CD4-positive, alpha-beta memory T cell (primary cell): ENCODE data around the gene UBE4A. TPM values are rescaled to one million over a fixed set of nuclear protein-coding genes. Genes with fewer than 3 reads are reported as not detected.

Experiments
- CTCF ChIA-PET: fragments of 350-600 bp; sonication (Branson Sonifier 250); formaldehyde crosslinking; loops from one replicate; lab custom pipeline; 2021; ENCODE audit warnings: inconsistent platforms; ENCODE audit not compliant: partially characterized antibody; lab: Charles Lee
- POLR2A ChIA-PET: fragments of 350-600 bp; sonication (Branson Sonifier 250); formaldehyde crosslinking; loops from one replicate; lab custom pipeline; 2021; ENCODE audit not compliant: partially characterized antibody; lab: Charles Lee
- DNase-seq, 5 donors: peaks; one replicate each; pipeline versions ENCODE4 v3.0.0 to v3.0.0-alpha.2; 2020 to 2022; ENCODE audit warnings: mixed read lengths in 1 of 5
- H3K27ac ChIP-seq: one replicate; pipeline ENCODE4 v1.7.0; 2013; ENCODE audit warnings: low read depth, low read length
- H3K27me3 ChIP-seq: 2 replicates; pipeline ENCODE4 v1.7.0; 2013; ENCODE audit warnings: mild to moderate bottlenecking, low read length, moderate library complexity; ENCODE audit not compliant: insufficient read depth
- H3K36me3 ChIP-seq: 2 replicates; pipeline ENCODE4 v1.7.0; 2013; ENCODE audit warnings: mild to moderate bottlenecking, low read length, moderate library complexity; ENCODE audit not compliant: insufficient read depth
- H3K4me1 ChIP-seq: 2 replicates; pipeline ENCODE4 v1.7.0; 2013; ENCODE audit warnings: mild to moderate bottlenecking, low read length, moderate library complexity; ENCODE audit not compliant: insufficient read depth
- H3K4me3 ChIP-seq, 2 donors: one replicate each; pipeline ENCODE4 v1.7.0; 2013; ENCODE audit warnings: low read length in 2 of 2, mild to moderate bottlenecking in 1 of 2
- H3K9me3 ChIP-seq, 2 donors: one replicate each; pipeline ENCODE4 v1.7.0; 2013; ENCODE audit warnings: low read length in 2 of 2, control low read depth in 1 of 2; ENCODE audit not compliant: control insufficient read depth in 1 of 2
- H3K27ac Mint-ChIP-seq, 7 donors: one replicate each; pipeline ENCODE4 v1.8.0; 2020 to 2021; ENCODE audit warnings: mixed read lengths in 7 of 7, mild to moderate bottlenecking in 6 of 7, inconsistent platforms in 3 of 7, moderate library complexity in 3 of 7
- H3K27me3 Mint-ChIP-seq, 2 donors: one replicate each; pipeline ENCODE4 v1.8.0; 2020 to 2021; ENCODE audit warnings: mixed read lengths in 2 of 2
- H3K36me3 Mint-ChIP-seq, 2 donors: one replicate each; pipeline ENCODE4 v1.8.0; 2020 to 2021; ENCODE audit warnings: mixed read lengths in 2 of 2, inconsistent platforms in 1 of 2, mild to moderate bottlenecking in 1 of 2
- H3K4me1 Mint-ChIP-seq, 4 donors: one replicate each; pipeline ENCODE4 v1.8.0; 2020 to 2021; ENCODE audit warnings: mixed read lengths in 4 of 4, mild to moderate bottlenecking in 1 of 4
- H3K4me3 Mint-ChIP-seq, 8 donors: one replicate each; pipeline ENCODE4 v1.8.0; 2020 to 2021; ENCODE audit warnings: mixed read lengths in 8 of 8, mild to moderate bottlenecking in 7 of 8, moderate library complexity in 6 of 8, inconsistent platforms in 3 of 8
- H3K9me3 Mint-ChIP-seq, 8 donors: one replicate each; pipeline ENCODE4 v1.8.0; 2020 to 2021; ENCODE audit warnings: mixed read lengths in 8 of 8, mild to moderate bottlenecking in 5 of 8, inconsistent platforms in 3 of 8, moderate library complexity in 1 of 8
- intact Hi-C: fragments of 100-400 bp; cut with micrococcal nuclease; formaldehyde crosslinking; loops from one replicate; pipeline ENCODE4 v1.15.1; 2023
- polyA plus RNA-seq, 2 donors: library from polyadenylated mRNA; unstranded; fragments of 300-500 nt; fragmentation: Illumina TruSeq; gene quantifications; one replicate each; pipeline ENCODE4 v1.2.3, GENCODE V29; 2021
- total RNA-seq, 2 experiments: library from RNA; stranded (reverse); gene quantifications; one replicate each; pipeline ENCODE4 v1.2.3, GENCODE V29; 2021

The UBE4A gene
- total and polyA plus RNA-seq, 4 experiments from 2014 or later = 16.9 to 52.2 (median 37.9) TPM

DNA sequence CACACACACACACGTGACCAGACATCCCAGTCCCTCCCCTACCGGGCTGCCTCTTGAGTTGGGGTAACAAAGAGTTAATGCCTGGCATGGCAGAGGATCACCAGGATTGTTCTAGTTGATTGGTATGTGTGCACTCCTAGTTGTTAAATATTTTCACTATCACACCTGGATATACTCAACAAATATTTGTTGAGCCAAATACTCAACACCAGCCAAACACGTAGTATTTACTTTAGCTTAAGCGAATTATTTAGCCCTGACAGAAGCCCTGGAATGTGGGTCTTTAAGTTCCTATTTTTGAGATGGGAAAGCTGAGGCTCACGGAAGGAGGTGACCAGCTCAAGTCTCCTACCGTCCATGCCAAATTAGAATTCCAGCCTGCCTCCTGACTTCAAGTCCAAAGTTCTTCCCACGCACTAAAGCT, 44.4 kb upstream of the UBE4A start:
- DNase-seq = peak in 1 of 5 donors; percentile 20
- Histone ChIP-seq H3K9me3 (no peaks in the 10 kb centered on the region), H3K4me1 (peaks cover 98% of the 10 kb centered on the region), H3K4me3 (no peak overlapping the region), H3K27ac (peak overlapping the region; percentile 50), H3K27me3 (no peaks in the 10 kb centered on the region), H3K36me3 (peaks cover 40% of the 10 kb centered on the region)
- intact Hi-C loops = no loop called here
- no peaks in the 10 kb centered on the region for H3K27me3 Mint-ChIP-seq
- peak overlapping the region in 7 of 8 donors; percentile 73 to 85 (median 82) for H3K4me3 Mint-ChIP-seq
- CTCF ChIA-PET = interaction anchor here (0.8 to 1.5 kb wide), 3 partner anchors 15 to 116 kb away, joined by 3 read pairs; no protein-coding TSS in a partner anchor
- H3K27ac Mint-ChIP-seq = peak overlapping the region; percentile 90 to 100 (median 94)
- H3K4me1 Mint-ChIP-seq = peaks cover 60 to 96% (median 84%) of the 10 kb centered on the region in 4 donors
- POLR2A ChIA-PET = interaction anchor here (0.8 to 1.0 kb wide), 3 partner anchors 44 to 113 kb away, joined by 3 to 4 read pairs (median 3); partner anchors contain the start of gene MPZL3
- peaks cover 53 to 65% of the 10 kb centered on the region in 2 donors for H3K36me3 Mint-ChIP-seq
- H3K9me3 Mint-ChIP-seq = peaks cover 0 to 4% (median 0%) of the 10 kb centered on the region in 8 donors

DNA sequence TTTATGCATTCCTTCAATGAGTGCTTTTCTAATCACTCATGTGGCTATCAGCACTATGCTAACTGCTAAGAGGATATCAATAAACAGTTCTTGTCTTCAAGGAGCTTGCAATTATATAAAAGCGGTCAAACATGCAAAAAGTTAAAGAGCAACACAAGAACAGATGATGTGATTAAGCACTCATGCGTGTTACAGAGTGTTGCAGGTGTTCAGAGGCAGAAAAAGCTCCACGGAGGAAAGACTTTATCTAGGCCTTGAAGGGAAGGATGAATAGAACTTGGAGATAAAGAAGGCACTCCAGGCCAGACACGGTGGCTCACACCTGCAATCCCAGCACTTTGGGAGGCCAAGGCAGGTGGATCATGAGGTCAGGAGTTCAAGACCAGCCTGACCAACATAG, 41.3 kb upstream of the UBE4A start:
- Histone ChIP-seq H3K9me3 (no peaks in the 10 kb centered on the region), H3K27me3 (no peaks in the 10 kb centered on the region), H3K27ac (peak overlapping the region; percentile 22), H3K36me3 (peaks cover 19% of the 10 kb centered on the region), H3K4me1 (peaks cover 92% of the 10 kb centered on the region), H3K4me3 (no peak overlapping the region)
- CTCF ChIA-PET = interaction anchor here (1.1 kb wide), 2 partner anchors 10 to 119 kb away, joined by 3 to 4 read pairs; no protein-coding TSS in a partner anchor
- POLR2A ChIA-PET = no interaction called here
- H3K9me3 Mint-ChIP-seq = peaks cover 0 to 1% (median 0%) of the 10 kb centered on the region in 8 donors
- H3K36me3 Mint-ChIP-seq = peaks cover 39 to 41% of the 10 kb centered on the region in 2 donors
- H3K4me3 Mint-ChIP-seq = peak overlapping the region in 4 of 8 donors; percentile 37 to 79 (median 58)
- H3K4me1 Mint-ChIP-seq = peaks cover 64 to 94% (median 81%) of the 10 kb centered on the region in 4 donors
- peak overlapping the region; percentile 42 to 98 (median 90) for H3K27ac Mint-ChIP-seq
- no peak for DNase-seq
- no peaks in the 10 kb centered on the region for H3K27me3 Mint-ChIP-seq
- intact Hi-C loops = no loop called here

DNA sequence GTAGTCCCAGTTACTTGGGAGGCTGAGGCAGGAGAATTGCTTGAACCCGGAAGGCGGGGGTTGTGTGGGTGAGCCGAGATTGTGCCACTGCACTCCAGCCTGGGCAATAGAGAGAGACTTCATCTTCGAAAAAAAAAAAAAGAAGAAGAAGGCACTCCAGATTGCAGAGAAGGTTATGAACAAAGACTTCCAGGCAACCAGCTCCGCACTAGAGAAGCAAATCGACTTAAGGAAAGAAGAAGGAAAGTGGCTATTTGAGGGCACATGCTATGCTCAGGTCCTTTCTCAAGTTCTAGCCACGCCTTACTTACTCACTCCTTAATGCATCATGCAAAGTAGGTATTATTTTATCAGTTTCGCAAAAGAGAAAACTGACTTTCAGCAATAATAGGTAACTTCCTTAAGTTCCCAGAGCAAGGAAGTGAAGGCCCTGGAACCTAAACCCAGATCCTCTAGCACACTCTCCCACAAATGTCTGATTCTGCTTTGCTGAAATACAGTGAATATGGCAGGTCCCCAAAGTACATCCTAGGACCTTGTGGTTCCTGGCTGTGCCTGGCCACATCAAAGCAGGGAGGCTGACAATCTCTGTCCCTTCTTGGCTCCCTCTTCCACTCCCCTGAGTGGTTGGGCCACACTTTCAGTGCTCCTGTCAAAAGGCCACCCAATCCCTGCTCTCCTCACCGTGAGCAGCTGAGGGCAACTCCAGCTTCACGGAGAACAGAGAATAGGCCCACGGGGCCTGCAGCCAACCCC, 40.6 kb upstream of the UBE4A start:
- POLR2A ChIA-PET = interaction anchor here (1.0 kb wide), 1 partner anchor 89 kb away, joined by 3 read pairs; no protein-coding TSS in a partner anchor

GRCh38 chr11:118319337-118319707, 40.1 kb upstream of the UBE4A start:
- Mint-ChIP-seq H3K9me3 (peaks cover 0 to 1% (median 0%) of the 10 kb centered on the region in 8 donors), H3K4me1 (peaks cover 59 to 95% (median 76%) of the 10 kb centered on the region in 4 donors), H3K27ac (peak overlapping the region; percentile 90 to 98 (median 92)), H3K36me3 (peaks cover 35 to 43% of the 10 kb centered on the region in 2 donors), H3K27me3 (no peaks in the 10 kb centered on the region), H3K4me3 (peak overlapping the region in 7 of 8 donors; percentile 36 to 80 (median 59))
- Histone ChIP-seq H3K27ac (peak overlapping the region; percentile 32), H3K4me3 (peak overlapping the region in 1 of 2 donors; percentile 13), H3K9me3 (no peaks in the 10 kb centered on the region), H3K4me1 (peaks cover 81% of the 10 kb centered on the region), H3K27me3 (no peaks in the 10 kb centered on the region), H3K36me3 (peaks cover 7% of the 10 kb centered on the region)
- intact Hi-C loops = no loop called here
- ChIA-PET CTCF (no interaction called here), POLR2A (interaction anchor here (1.0 kb wide), 1 partner anchor 89 kb away, joined by 3 read pairs; no protein-coding TSS in a partner anchor)
- no peak for DNase-seq

More for the DNA sequence above, 40.6 kb upstream of the UBE4A start:
- Histone ChIP-seq H3K4me1 (peaks cover 86% of the 10 kb centered on the region), H3K36me3 (peaks cover 13% of the 10 kb centered on the region), H3K27me3 (no peaks in the 10 kb centered on the region), H3K4me3 (peak overlapping the region in 1 of 2 donors; percentile 13), H3K9me3 (no peaks in the 10 kb centered on the region), H3K27ac (peak overlapping the region; percentile 32)
- H3K27ac Mint-ChIP-seq = peak overlapping the region; percentile 90 to 98 (median 92)
- CTCF ChIA-PET = interaction anchor here (1.1 kb wide), 2 partner anchors 10 to 120 kb away, joined by 3 to 4 read pairs; no protein-coding TSS in a partner anchor
- intact Hi-C loops = no loop called here
- peak in 1 of 5 donors; percentile 24 for DNase-seq
- H3K9me3 Mint-ChIP-seq = peaks cover 0 to 1% (median 0%) of the 10 kb centered on the region in 8 donors
- no peaks in the 10 kb centered on the region for H3K27me3 Mint-ChIP-seq
- H3K4me3 Mint-ChIP-seq = peak overlapping the region in 7 of 8 donors; percentile 27 to 80 (median 63)
- H3K36me3 Mint-ChIP-seq = peaks cover 39 to 43% of the 10 kb centered on the region in 2 donors
- H3K4me1 Mint-ChIP-seq = peaks cover 64 to 95% (median 80%) of the 10 kb centered on the region in 4 donors

DNA sequence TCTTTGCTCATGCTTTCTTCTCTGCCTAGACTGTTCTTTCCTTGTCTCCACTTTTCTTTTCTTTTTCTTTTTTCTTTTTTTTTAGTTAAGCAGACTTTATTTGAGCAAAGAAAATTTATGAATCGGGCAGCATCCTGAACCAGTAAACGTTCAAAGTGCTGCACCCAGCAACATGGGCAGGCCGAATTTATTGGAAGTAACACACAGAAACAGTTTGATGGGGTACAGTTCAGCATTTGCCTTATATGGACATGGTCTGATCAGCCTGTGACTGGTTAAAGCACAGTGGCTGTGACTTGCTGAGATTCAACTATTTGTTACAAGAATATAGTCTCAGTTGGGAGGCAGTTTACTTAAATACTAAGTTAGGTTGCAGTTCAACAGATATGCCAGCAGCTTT, 38.9 kb upstream of the UBE4A start:
- Mint-ChIP-seq H3K9me3 (peaks cover 0 to 1% (median 0%) of the 10 kb centered on the region in 8 donors), H3K27me3 (no peaks in the 10 kb centered on the region), H3K4me1 (peaks cover 55 to 89% (median 68%) of the 10 kb centered on the region in 4 donors), H3K36me3 (peaks cover 29 to 37% of the 10 kb centered on the region in 2 donors), H3K27ac (peak overlapping the region in 6 of 7 donors; percentile 44 to 98 (median 76)), H3K4me3 (peak overlapping the region in 3 of 8 donors; percentile 6 to 80 (median 28))
- no peaks in the 10 kb centered on the region for H3K36me3 ChIP-seq
- no peaks in the 10 kb centered on the region for H3K9me3 ChIP-seq
- POLR2A ChIA-PET = interaction anchor here (1.3 to 3.0 kb wide), 3 partner anchors 15 to 95 kb away, joined by 3 to 32 read pairs (median 4); partner anchors contain the start of gene CD3E
- no peaks in the 10 kb centered on the region for H3K27me3 ChIP-seq
- H3K4me3 ChIP-seq = no peak overlapping the region
- intact Hi-C loops = no loop called here
- no peak for DNase-seq
- H3K27ac ChIP-seq = no peak overlapping the region
- peaks cover 70% of the 10 kb centered on the region for H3K4me1 ChIP-seq
- CTCF ChIA-PET = no interaction called here

GRCh38 chr11:118321386-118322082, 37.9 kb upstream of the UBE4A start:
- Histone ChIP-seq H3K27me3 (no peaks in the 10 kb centered on the region), H3K4me1 (peaks cover 59% of the 10 kb centered on the region), H3K9me3 (no peaks in the 10 kb centered on the region), H3K36me3 (no peaks in the 10 kb centered on the region), H3K27ac (no peak overlapping the region), H3K4me3 (no peak overlapping the region)
- ChIA-PET POLR2A (interaction anchor here (1.2 to 3.0 kb wide), 4 partner anchors 10 to 96 kb away, joined by 3 to 32 read pairs (median 4); partner anchors contain the start of gene CD3E), CTCF (interaction anchor here (0.7 to 1.7 kb wide), 5 partner anchors 10 to 61 kb away, joined by 3 to 5 read pairs (median 3); no protein-coding TSS in a partner anchor)
- DNase-seq = no peak
- intact Hi-C loops = no loop called here
- H3K27me3 Mint-ChIP-seq = no peaks in the 10 kb centered on the region
- H3K36me3 Mint-ChIP-seq = peaks cover 21 to 40% of the 10 kb centered on the region in 2 donors
- H3K4me1 Mint-ChIP-seq = peaks cover 45 to 79% (median 62%) of the 10 kb centered on the region in 4 donors
- peaks cover 0 to 1% (median 0%) of the 10 kb centered on the region in 8 donors for H3K9me3 Mint-ChIP-seq
- H3K4me3 Mint-ChIP-seq = peak overlapping the region in 5 of 8 donors; percentile 9 to 76 (median 38)
- H3K27ac Mint-ChIP-seq = peak overlapping the region in 6 of 7 donors; percentile 13 to 89 (median 72)
